AG09309 (cell line): ENCODE measurements around the gene IDI2.

Experiments
- DNase-seq: peaks from one replicate; pipeline ENCODE4 v3.0.0-alpha.2; 2010; ENCODE audit warnings: low read depth
- H3K4me3 ChIP-seq: 2 replicates; pipeline ENCODE4 v1.5.1; 2011; ENCODE audit warnings: mild to moderate bottlenecking, low read depth, low read length, moderate library complexity; ENCODE audit not compliant: control insufficient read depth
- TF ChIP-seq, protein P1 (sequence below): IDR thresholded peaks from 2 replicates; pipeline ENCODE4 v1.5.1; 2011; ENCODE audit warnings: mild to moderate bottlenecking, low read depth, low read length, inconsistent platforms; ENCODE audit not compliant: insufficient read depth, control insufficient read depth; ENCODE audit errors: missing control alignments

The IDI2 gene

DNA sequence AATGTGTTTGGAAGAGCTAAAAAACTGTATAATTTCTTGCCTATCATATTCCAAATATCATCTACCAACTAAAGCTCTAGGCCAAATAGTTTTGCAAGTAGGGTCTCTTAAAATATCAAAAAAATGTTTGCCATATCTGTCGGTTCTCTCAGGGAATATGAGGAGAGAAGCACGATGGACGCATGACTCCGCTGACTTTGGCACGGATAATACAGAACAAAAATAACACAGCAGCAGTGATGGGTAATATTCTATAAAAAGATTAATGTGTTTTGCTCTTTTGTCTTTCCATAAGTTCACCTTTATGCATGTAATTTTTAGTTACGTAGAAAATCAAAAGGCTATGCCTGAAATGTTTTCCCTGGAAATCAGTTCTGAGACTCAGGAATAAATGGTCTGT is 919 bp upstream of the IDI2 start:
- no peak for DNase-seq
- TF ChIP-seq, protein P1, sequence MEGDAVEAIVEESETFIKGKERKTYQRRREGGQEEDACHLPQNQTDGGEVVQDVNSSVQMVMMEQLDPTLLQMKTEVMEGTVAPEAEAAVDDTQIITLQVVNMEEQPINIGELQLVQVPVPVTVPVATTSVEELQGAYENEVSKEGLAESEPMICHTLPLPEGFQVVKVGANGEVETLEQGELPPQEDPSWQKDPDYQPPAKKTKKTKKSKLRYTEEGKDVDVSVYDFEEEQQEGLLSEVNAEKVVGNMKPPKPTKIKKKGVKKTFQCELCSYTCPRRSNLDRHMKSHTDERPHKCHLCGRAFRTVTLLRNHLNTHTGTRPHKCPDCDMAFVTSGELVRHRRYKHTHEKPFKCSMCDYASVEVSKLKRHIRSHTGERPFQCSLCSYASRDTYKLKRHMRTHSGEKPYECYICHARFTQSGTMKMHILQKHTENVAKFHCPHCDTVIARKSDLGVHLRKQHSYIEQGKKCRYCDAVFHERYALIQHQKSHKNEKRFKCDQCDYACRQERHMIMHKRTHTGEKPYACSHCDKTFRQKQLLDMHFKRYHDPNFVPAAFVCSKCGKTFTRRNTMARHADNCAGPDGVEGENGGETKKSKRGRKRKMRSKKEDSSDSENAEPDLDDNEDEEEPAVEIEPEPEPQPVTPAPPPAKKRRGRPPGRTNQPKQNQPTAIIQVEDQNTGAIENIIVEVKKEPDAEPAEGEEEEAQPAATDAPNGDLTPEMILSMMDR, result no peak
- H3K4me3 ChIP-seq, result no peak overlapping the region

DNA sequence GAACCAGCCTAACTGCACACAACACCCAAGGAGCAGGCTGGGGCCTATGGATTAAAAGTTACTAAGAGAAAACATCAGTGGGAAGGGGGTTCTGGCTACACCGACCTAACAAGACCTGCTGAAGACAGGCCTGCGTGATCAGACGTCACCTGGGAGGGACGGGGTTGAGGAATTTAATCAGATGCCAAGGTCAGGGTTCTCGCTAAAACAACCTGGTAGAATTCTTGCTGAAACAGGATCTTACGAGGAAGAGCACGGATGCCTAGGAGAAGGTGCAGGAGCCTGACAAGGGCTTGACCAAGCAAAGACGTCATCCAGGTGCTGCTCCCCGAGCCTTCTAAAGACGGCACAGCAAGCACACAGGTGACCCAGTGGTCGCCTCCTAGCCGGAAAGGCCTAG is 1.6 kb downstream of the IDI2 start:
- TF ChIP-seq, protein P1, result no peak
- H3K4me3 ChIP-seq, result no peak overlapping the region
- DNase-seq, result no peak

DNA sequence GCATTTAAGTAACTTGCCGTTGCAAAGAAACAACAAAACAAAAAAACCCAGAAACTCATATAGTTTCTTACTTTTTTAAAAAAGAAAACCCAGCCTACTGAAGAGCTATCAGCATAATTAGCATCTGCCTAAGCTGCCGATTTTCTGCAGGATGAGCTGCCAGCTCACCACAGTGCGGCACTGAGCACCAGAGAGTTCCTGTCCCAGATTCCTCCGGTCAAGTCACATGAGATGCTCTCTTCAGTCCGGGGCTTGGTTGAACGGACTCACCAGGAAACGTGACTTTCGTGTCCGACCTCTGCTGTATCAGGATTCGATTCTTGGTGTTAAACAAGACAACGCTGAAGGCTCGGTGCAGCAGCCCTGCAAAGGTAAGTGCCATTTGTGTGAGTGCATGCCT is 3.2 kb downstream of the IDI2 start:
- TF ChIP-seq, protein P1, result no peak
- no peak for DNase-seq
- H3K4me3 ChIP-seq, result no peak overlapping the region

DNA sequence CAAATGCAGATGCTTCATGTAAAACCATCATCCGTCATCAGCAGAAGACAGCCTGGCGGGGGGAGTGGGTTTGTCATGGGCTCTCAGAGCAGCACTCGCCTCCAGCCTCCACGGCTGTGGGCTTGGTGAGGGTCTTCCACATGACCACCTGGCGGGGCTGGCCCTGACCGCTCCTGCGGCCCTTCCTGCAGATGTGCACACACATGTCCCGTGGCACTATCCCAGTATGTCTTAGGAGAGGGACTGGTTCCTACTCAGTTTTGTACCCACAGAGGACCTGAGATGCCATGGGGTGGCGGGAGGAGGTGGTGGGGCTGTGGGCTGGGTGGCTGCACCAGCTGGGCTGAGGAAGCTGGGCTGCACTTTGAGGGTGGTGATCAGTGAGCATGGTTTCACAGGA is 4.7 kb downstream of the IDI2 start:
- DNase-seq, result no peak
- no peak overlapping the region for H3K4me3 ChIP-seq
- TF ChIP-seq, protein P1, result no peak

DNA sequence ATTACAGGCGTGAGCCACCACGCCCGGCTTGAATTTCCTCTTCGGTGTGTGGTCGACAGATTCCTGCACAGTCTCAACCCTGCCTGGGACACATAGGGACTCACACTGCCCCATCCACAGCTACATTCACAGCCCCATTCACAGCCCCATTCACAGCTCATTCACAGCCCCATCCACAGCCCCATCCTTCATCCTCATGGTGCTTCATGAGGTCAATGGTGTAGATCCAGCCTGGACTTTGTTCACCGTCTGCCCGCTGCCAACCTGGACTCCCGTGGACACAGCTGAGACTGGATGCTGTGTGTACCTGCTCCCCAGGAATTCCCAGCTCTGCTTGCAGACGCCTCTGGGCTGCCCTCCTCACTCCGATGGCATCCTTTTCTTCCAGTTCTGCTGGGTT is 5.2 kb downstream of the IDI2 start:
- no peak for DNase-seq
- TF ChIP-seq, protein P1, result no peak
- H3K4me3 ChIP-seq, result no peak overlapping the region

DNA sequence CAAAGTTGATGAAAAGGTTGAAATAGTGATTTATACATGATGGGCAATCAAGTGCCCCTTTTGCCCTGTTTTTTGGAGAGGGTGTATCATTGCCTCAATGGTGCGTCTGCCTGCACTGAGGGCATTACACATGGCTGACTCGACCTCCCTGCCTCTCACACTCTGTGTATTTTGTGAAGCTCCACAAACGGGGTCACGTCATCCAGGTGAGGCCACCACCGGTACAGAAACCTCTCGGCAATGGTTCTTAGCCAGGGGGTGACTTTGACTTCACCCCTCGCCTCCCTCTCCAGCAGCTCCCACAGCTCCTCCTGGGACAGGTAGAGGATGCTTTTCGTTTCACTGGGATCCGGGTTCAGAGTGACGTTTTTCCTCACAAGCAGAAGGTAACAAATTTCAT is 6.3 kb downstream of the IDI2 start:
- no peak overlapping the region for H3K4me3 ChIP-seq
- DNase-seq, result no peak
- TF ChIP-seq, protein P1, result no peak

DNA sequence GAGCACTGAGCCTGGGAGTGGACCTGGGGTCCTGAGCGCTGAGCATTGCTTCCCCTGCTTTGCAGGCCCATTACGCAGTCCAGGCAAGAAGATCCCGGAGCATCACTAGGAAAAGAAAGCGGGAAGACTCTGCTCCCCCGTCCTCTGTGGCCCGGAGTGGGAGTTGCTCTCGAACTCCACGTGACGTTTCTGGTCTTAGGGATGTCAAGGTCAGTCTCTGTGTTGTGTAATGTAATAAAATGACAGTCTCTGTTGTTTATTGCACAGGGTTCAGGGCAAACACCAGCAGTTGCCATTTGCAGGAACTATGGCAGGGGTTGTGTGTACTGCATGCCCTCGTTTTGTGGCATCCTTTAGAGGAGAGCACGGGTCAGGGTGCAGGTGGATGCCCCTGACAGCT is 10.0 kb downstream of the IDI2 start:
- DNase-seq, result no peak
- H3K4me3 ChIP-seq, result no peak overlapping the region
- TF ChIP-seq, protein P1, result no peak
